BE2C (cell line): Measurements from ENCODE around the gene EHD4.

Experiments used
- DNase-seq: peaks from one replicate; pipeline ENCODE4 v3.0.0-alpha.2; 2020
- H3K27me3 ChIP-seq: fragments of 250-450 bp; sonication (Bioruptor Pico); 2 replicates; pipeline ENCODE4 v1.5.1; 2020; ENCODE audit warnings: mild to moderate bottlenecking
- H3K36me3 ChIP-seq: fragments of 250-450 bp; sonication (Bioruptor Pico); 2 replicates; pipeline ENCODE4 v1.5.1; 2020; ENCODE audit warnings: mild to moderate bottlenecking
- H3K4me1 ChIP-seq: fragments of 250-450 bp; sonication (Bioruptor Pico); 2 replicates; pipeline ENCODE4 v1.5.1; 2020
- H3K4me3 ChIP-seq: 2 replicates; pipeline ENCODE4 v1.5.1; 2011; ENCODE audit warnings: low read depth, low read length
- H3K9me3 ChIP-seq: fragments of 250-450 bp; sonication (Bioruptor Pico); 2 replicates; pipeline ENCODE4 v1.5.1; 2020
- TF ChIP-seq, protein P1 (sequence below): IDR thresholded peaks from 2 replicates; pipeline ENCODE4 v1.5.1; 2012; ENCODE audit warnings: mild to moderate bottlenecking, low read depth, low read length

Gene EHD4

GRCh38 chr15:41944313-41944940 lies 27.9 kb downstream of the EHD4 start:
- Histone ChIP-seq H3K4me1 (no peaks in the 10 kb centered on the region), H3K4me3 (no peak overlapping the region), H3K27me3 (no peaks in the 10 kb centered on the region), H3K36me3 (no peaks in the 10 kb centered on the region), H3K9me3 (no peaks in the 10 kb centered on the region)
- TF ChIP-seq, protein P1, sequence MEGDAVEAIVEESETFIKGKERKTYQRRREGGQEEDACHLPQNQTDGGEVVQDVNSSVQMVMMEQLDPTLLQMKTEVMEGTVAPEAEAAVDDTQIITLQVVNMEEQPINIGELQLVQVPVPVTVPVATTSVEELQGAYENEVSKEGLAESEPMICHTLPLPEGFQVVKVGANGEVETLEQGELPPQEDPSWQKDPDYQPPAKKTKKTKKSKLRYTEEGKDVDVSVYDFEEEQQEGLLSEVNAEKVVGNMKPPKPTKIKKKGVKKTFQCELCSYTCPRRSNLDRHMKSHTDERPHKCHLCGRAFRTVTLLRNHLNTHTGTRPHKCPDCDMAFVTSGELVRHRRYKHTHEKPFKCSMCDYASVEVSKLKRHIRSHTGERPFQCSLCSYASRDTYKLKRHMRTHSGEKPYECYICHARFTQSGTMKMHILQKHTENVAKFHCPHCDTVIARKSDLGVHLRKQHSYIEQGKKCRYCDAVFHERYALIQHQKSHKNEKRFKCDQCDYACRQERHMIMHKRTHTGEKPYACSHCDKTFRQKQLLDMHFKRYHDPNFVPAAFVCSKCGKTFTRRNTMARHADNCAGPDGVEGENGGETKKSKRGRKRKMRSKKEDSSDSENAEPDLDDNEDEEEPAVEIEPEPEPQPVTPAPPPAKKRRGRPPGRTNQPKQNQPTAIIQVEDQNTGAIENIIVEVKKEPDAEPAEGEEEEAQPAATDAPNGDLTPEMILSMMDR, result no peak
- no peak for DNase-seq

- no peaks in the 10 kb centered on the region for H3K36me3 ChIP-seq
- H3K4me1 ChIP-seq, result no peaks in the 10 kb centered on the region
- TF ChIP-seq, protein P1, result no peak
- no peaks in the 10 kb centered on the region for H3K27me3 ChIP-seq
- H3K9me3 ChIP-seq, result no peaks in the 10 kb centered on the region
- no peak overlapping the region for H3K4me3 ChIP-seq
- DNase-seq, result no peak
Measured at GRCh38 chr15:41943543-41944312, 28.6 kb downstream of the EHD4 start.

GRCh38 chr15:41942886-41943285 lies 29.5 kb downstream of the EHD4 start:
- TF ChIP-seq, protein P1, result no peak
- no peaks in the 10 kb centered on the region for H3K4me1 ChIP-seq
- no peaks in the 10 kb centered on the region for H3K9me3 ChIP-seq
- no peaks in the 10 kb centered on the region for H3K36me3 ChIP-seq
- no peak for DNase-seq
- H3K27me3 ChIP-seq, result no peaks in the 10 kb centered on the region
- H3K4me3 ChIP-seq, result no peak overlapping the region

DNA sequence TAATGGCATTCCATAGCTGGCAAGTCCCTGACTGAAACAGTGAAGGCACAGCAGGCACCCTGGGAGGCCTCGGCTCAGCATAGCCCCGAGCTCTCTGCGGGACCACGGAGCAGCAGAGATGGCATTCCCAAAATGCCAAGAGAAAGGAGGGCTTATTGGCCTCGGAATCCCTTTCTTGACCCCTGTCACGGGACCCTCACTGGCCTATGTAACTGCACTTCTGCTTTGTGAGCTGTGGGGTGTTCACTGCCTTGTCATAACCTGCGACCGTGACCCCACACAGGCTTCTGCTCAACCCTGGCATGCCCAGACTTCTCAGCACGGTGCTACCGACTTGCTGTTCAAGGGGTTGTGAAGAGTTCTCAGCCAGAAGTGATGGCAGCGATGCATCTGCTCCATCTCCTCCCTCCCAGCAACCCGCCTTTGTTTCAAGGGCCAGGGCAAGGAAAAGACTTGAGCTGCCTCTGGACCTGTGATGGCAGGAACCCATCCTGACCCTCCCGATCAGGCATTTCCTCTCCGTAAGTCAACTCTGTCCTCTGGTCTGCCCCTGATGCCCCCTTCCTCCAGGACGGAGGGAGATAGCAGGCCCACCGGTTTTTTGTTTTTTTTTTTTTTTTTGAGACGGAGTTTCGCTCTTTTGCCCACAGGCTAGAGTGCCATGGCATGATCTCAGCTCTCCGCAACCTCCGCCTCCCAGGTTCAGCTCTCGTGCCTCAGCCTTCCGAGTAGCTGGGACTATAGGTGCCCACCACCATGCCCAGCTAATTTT lies 30.5 kb downstream of the EHD4 start:
- Histone ChIP-seq H3K4me3 (no peak overlapping the region), H3K27me3 (no peaks in the 10 kb centered on the region), H3K36me3 (no peaks in the 10 kb centered on the region), H3K4me1 (no peaks in the 10 kb centered on the region; the same call in none of the 2 replicates), H3K9me3 (no peaks in the 10 kb centered on the region)
- DNase-seq, result no peak
- TF ChIP-seq, protein P1, result no peak

DNA sequence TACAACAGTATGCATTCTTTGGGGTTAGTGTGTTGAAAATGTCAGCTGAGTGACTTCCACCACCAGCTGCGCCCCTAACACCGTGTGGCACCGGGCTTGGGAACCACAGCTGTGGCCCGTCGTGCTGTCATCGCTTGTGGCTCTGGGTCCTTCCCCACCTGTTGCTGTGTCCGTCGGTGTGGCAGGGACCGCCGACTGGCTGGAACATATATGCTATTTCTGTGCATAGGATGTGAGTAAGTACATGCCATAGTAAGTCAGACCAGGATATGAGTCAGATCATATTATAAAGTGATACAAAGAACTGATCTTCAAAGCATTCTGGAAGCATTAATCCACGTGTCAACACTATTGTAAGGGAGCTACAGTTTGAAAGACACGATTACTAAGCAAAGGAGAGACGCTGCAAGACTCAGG lies 31.9 kb downstream of the EHD4 start:
- DNase-seq, result no peak
- no peaks in the 10 kb centered on the region for H3K9me3 ChIP-seq
- no peak overlapping the region for H3K4me3 ChIP-seq
- H3K4me1 ChIP-seq, result no peaks in the 10 kb centered on the region; the same call in none of the 2 replicates
- no peaks in the 10 kb centered on the region for H3K27me3 ChIP-seq
- TF ChIP-seq, protein P1, result no peak
- no peaks in the 10 kb centered on the region for H3K36me3 ChIP-seq
